Right renal cortex interstitium (tissue), 3 donors: Measurements from ENCODE around the gene OR2K2. TPM values are rescaled to one million over a fixed set of nuclear protein-coding genes. Genes with fewer than 3 reads are reported as not detected.
"Not testable (repeated sequence)": the region's sequence is repeated elsewhere in the genome, so short reads cannot be mapped to it uniquely, and the experiment has no call there.

Experiments used
- DNase-seq, 3 donors: peaks; one replicate each; pipeline ENCODE4 v3.0.0-alpha.2; 2013; ENCODE audit warnings: low read depth in 3 of 3, low spot score in 2 of 3
- polyA plus RNA-seq, 3 donors: library from polyadenylated mRNA; unstranded; fragments of 120-200 nt; gene quantifications; one replicate each; pipeline ENCODE4 v1.2.1, GENCODE V29; 2013; ENCODE audit not compliant: insufficient read length in 3 of 3

The OR2K2 gene
- polyA plus RNA-seq, 3 donors = not detected

DNA sequence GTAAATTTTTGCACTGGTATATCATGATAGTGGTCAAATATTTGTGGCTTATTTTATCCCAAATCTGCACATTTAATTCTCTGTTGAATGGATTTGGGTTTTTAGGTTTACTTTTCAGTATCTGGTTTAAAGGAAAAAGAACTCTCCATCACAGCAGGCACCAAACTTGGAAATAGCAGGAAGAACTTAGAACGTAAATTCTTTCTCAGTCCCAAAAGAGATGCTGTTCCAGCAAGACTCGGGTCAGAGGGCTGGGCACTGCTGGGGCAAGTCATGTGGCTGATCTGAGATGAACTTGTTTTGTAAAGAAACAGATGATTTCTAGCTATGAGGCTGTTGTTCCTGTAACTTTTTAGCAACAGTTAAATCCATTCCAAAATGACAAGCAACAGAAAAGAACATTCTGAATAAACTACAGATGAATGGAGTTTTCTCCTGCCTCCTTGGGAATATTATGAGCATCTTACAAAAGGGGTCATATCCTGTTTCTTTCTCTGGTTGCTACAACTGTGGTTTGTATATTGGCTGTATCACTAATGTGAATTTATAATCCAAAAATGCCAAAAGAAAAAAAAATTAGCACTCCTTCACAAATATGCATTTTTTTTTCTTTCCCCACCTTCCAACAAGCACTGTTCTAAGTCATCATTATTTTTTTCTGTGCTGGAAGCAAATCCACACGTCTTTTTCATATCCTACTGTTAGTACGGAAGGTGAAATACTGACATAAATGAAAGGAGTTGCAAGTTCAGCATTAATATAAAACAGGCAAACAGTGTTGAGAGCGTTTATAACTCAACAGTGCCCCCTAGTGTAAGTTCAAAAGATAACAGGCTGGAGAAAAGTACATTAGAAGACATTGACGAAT lies 31.1 kb downstream of the OR2K2 start:
- DNase-seq = peak; percentile 62 to 71 (median 69)

GRCh38 chr9:111298111-111298510 lies 31.9 kb downstream of the OR2K2 start:
- no peak for DNase-seq

- DNase-seq = no peak
Measured at GRCh38 chr9:111297066-111297824, 32.8 kb downstream of the OR2K2 start.

- DNase-seq = no peak
Measured at GRCh38 chr9:111294691-111295451, 35.2 kb downstream of the OR2K2 start.

DNA sequence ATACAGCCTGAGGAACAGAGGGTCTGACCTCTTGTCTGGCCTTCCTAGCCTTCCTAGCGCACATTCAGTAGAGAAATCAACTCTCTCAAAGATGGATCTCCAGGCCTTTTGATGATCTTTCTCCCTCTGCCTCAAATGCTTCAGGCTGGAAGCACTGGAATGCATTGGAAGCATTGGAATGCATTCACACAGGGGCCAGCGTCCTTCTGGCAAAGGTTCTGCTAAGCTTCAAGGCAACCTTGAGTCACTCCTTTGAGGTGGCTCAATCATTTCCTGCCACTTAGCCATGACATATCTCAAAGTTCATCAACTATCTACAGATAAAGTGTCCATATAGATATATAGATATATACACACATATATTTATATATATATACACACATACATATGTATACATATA lies 42.9 kb downstream of the OR2K2 start:
- DNase-seq = no peak

DNA sequence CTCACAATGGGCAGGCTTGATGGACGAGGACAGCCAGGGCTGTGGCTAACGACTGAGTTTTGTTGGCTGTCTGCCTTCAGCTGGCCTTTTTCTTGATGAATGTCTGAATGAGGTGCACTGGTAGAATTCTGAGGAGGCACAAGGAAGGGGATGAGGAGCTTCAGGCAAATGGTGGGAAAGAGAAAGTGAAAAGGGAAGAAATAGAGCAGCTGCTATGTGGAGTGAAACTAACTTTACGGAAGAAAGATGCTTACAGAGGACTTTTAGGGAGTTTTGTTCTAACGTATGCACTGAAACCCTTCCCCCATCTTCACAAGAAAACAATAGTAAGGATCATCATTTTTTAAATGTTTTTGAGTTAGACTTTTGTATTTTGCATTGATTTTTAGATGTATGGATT lies 45.3 kb downstream of the OR2K2 start:
- DNase-seq = no peak

DNA sequence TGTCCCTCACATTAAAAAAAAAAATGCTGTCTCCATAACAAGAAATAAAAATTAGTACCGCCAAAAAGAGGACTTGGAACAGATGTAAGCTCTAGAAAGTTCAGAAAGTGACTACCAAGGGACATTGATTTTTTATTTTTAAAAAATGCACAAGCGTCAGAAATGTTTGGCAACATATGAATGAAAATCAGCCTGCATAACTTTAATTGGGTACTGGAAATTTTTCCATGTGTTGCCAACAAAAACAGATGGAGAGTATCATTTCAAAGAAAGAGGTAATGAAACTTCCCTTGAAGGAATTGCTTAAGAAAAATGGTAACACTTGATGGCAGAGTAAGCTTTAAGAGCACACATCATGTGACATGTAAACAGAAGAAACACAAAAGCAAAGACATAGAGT lies 47.2 kb downstream of the OR2K2 start:
- no peak for DNase-seq

- DNase-seq = not testable (repeated sequence)
Measured at GRCh38 chr9:111280795-111281194, 49.2 kb downstream of the OR2K2 start.

Other genes with a start within 250 kb of the OR2K2 start
- 10 to 100 TPM; 78.6 to 82.9 (median 79.0) TPM for gene ECPAS, start 154.2 kb upstream of the OR2K2 start, polyA plus RNA-seq
- gene ZNF483, start 195.0 kb upstream of the OR2K2 start, polyA plus RNA-seq = 1 to 10 TPM; 2.2 to 2.7 (median 2.3) TPM